T-helper 2 cell treated with Interferon-gamma antibody and Interleukin-4, amounts not matched to agents 100 ng/mL and 5 ng/mL, for 36 hours (primary cell): ENCODE results near the gene MRPL51. TPM values are rescaled to one million over a fixed set of nuclear protein-coding genes. Genes with fewer than 3 reads are reported as not detected.

ENCODE experiments used
- intact Hi-C: fragments of 100-400 bp; cut with micrococcal nuclease; formaldehyde crosslinking; loops from one replicate; pipeline ENCODE4 v1.15.1; 2023
- total RNA-seq: library from RNA; stranded (reverse); gene quantifications from 2 replicates; pipeline ENCODE4 v1.2.3, GENCODE V29; 2022

MRPL51 gene
- total RNA-seq, 1 donor from 2014 or later = 234 TPM

GRCh38 chr12:6444031-6444430 is 49.0 kb downstream of the MRPL51 start:
- intact Hi-C loops = loop anchor here (1.0 to 2.0 kb wide), 3 partner anchors 8 to 27 kb away; partner anchors contain the start of genes TAPBPL and VAMP1

GRCh38 chr12:6443361-6443983 is 49.6 kb downstream of the MRPL51 start:
- intact Hi-C loops = no loop called here

GRCh38 chr12:6442836-6443235 is 50.2 kb downstream of the MRPL51 start:
- intact Hi-C loops = no loop called here

Other genes starting within 250 kb of the MRPL51 start
- gene PLEKHG6, start 182.6 kb downstream of the MRPL51 start, total RNA-seq = not detected in 2 replicates
- 47.2 and 50.8 TPM in 2 replicates for gene TNFRSF1A, start 151.2 kb downstream of the MRPL51 start, total RNA-seq
- gene SCNN1A, start 117.7 kb downstream of the MRPL51 start, total RNA-seq = 0.09 and 0.32 TPM in 2 replicates
- gene LTBR, start 109.1 kb downstream of the MRPL51 start, total RNA-seq = 0.14 and 0.20 TPM in 2 replicates
- 59.0 and 60.3 TPM in 2 replicates for gene CD27, start 48.3 kb downstream of the MRPL51 start, total RNA-seq
- gene TAPBPL, start 41.2 kb downstream of the MRPL51 start, total RNA-seq = 45.8 and 49.0 TPM in 2 replicates
- 44.0 and 47.8 TPM in 2 replicates for gene VAMP1, start 22.6 kb downstream of the MRPL51 start, total RNA-seq
- gene NCAPD2, start 840 bp upstream of the MRPL51 start, total RNA-seq = 154 and 166 TPM in 2 replicates
- 5,041 and 5,044 TPM in 2 replicates for gene GAPDH, start 41.3 kb upstream of the MRPL51 start, total RNA-seq
- 21.9 and 22.9 TPM in 2 replicates for gene IFFO1, start 62.8 kb upstream of the MRPL51 start, total RNA-seq
- gene NOP2, start 75.0 kb upstream of the MRPL51 start, total RNA-seq = 93.3 and 94.4 TPM in 2 replicates
- gene CHD4, start 114.1 kb upstream of the MRPL51 start, total RNA-seq = 257 and 265 TPM in 2 replicates
- gene LPAR5, start 142.7 kb upstream of the MRPL51 start, total RNA-seq = 6.2 and 6.7 TPM in 2 replicates
- 1.5 and 1.7 TPM in 2 replicates for gene ACRBP, start 154.2 kb upstream of the MRPL51 start, total RNA-seq
- 20.7 and 21.3 TPM in 2 replicates for gene ING4, start 169.9 kb upstream of the MRPL51 start, total RNA-seq
- gene ZNF384, start 196.1 kb upstream of the MRPL51 start, total RNA-seq = 86.1 and 91.5 TPM in 2 replicates
- not detected in 2 replicates for gene PIANP, start 207.6 kb upstream of the MRPL51 start, total RNA-seq
- gene COPS7A, start 230.8 kb upstream of the MRPL51 start, total RNA-seq = 23.5 and 26.6 TPM in 2 replicates